HG02938 (cell line): Measurements from ENCODE around the gene TTLL7.
"Not testable (repeated sequence)": the region's sequence is repeated elsewhere in the genome, so short reads cannot be mapped to it uniquely, and the experiment has no call there.

Source experiments
- ATAC-seq: cut with Tn5 transposase; IDR thresholded peaks from one replicate; pipeline ENCODE4 v1.9.1; 2021; ENCODE audit warnings: mild to moderate bottlenecking, moderate library complexity; ENCODE audit not compliant: unreplicated experiment

The TTLL7 gene

GRCh38 chr1:83932693-83933092 lies 66.2 kb downstream of the TTLL7 start:
- no peak for ATAC-seq

- ATAC-seq = no peak
Observed at GRCh38 chr1:83932281-83932680, 66.7 kb downstream of the TTLL7 start.

GRCh38 chr1:83931658-83932253 lies 67.2 kb downstream of the TTLL7 start:
- peak; percentile 83 for ATAC-seq

- ATAC-seq = no peak
Observed at GRCh38 chr1:83929184-83929583, 69.7 kb downstream of the TTLL7 start.

- ATAC-seq = no peak
Observed at GRCh38 chr1:83928396-83928795, 70.5 kb downstream of the TTLL7 start.

DNA sequence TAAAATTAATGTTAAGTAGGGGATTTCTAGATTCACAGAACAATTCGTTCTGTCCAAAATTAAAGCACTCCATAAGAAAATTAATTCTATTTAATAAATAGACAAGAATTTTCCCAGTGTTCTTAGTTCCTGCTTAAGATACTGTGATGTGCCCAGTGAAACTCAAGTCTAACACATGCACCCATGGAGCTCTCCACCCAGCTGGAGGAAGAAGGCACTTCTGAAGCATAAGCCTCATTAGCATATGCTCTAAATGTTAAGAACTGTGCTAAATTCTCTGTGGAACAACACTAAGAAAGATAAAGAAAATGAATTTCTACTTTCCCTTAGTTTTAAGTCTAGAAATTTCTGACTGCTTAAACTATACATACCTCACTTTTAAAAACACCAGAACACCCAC lies 71.2 kb downstream of the TTLL7 start:
- no peak for ATAC-seq

DNA sequence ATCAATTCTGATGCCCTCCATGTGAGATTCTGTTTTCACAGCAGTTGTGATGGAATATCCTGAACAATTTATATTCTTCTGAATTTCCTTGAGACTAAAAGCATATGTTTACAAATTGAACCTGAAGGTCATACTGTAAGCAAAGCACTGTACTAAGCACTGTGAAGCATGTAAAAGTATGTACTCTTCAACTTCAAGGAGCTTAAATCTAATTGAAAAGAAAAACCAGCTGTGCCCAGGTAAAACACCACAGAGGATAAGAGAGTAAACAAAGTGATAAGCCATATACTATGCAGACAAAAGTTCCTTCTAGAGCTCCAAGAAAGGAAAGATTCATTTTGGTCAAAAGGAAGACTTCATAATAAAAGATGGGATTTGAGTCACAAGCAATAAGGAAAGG lies 71.9 kb downstream of the TTLL7 start:
- ATAC-seq = no peak

GRCh38 chr1:83923553-83923952 lies 75.4 kb downstream of the TTLL7 start:
- ATAC-seq = no peak

- ATAC-seq = no peak
Observed at GRCh38 chr1:83922431-83922830, 76.5 kb downstream of the TTLL7 start.

DNA sequence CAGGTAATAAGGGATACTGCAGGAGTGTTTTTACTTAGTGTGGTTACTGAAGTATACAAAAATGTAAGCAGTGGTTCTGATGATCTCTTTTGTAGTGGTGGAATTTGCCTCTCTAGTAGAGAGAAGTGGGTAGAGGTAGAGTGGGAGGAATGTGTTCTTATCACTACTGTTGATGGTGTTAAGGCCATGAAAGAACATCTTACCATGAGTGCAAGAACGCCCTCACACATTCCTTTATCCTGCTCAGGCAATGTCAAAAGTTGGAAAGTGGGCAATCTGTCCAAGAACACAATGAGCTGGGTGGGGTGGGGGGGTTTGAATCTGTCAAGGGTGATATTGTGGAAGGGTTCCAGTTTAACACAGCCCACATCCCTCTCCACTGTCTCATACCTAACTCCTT lies 78.6 kb downstream of the TTLL7 start:
- no peak for ATAC-seq

GRCh38 chr1:83919872-83920271 lies 79.1 kb downstream of the TTLL7 start:
- ATAC-seq = no peak

- no peak for ATAC-seq
Observed at GRCh38 chr1:83918688-83919285, 80.1 kb downstream of the TTLL7 start.

GRCh38 chr1:83917959-83918358 lies 81.0 kb downstream of the TTLL7 start:
- no peak for ATAC-seq

DNA sequence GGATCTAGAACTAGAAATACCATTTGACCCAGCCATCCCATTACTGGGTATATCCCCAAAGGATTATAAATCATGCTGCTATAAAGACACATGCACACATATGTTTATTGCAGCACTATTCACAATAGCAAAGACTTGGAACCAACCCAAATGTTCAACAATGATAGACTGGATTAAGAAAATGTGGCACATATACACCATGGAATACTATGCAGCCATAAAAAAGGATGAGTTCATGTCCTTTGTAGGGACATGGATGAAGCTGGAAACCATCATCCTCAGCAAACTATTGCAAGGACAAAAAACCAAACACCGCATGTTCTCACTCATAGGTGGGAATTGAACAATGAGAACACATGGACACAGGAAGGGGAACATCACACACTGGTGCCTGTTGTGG lies 82.8 kb downstream of the TTLL7 start:
- not testable (repeated sequence) for ATAC-seq

DNA sequence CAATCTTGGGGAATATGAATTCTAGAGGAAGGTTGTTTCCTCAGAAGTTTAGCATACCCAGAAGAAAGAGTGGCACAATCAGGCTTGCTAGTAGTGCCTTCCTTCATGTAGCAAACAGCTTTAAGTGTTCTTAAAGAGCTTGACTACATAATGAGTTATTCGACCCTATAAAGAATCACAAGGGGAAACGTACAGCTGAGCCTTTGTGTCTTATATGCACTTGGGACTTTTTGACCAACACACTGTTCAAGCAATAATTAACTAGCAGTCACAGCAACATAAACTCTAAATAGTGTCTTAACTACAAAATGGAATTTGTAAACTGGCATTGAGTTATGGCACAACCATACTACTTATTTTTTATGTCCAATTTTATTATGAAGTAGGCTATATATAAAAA lies 86.1 kb downstream of the TTLL7 start:
- no peak for ATAC-seq

DNA sequence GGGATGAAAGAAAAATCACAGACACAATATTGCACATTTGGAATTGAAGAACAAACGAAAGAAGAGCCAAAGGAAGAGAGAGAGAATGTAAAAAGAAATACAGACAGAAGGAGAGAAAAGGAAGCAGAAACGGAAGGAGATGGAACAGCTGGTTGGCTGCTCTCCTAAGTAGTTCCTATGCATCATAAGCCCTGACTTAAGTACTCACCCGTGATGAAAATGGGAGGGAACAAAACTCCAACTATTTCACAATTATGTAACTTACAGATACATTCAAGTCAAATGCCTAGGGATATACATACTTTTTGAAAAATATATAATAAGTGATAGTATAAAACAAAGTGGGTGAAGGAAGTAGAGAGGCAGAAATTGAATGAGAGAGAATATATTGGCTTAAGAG lies 88.5 kb downstream of the TTLL7 start:
- ATAC-seq = no peak

GRCh38 chr1:83909687-83910086 lies 89.2 kb downstream of the TTLL7 start:
- no peak for ATAC-seq

DNA sequence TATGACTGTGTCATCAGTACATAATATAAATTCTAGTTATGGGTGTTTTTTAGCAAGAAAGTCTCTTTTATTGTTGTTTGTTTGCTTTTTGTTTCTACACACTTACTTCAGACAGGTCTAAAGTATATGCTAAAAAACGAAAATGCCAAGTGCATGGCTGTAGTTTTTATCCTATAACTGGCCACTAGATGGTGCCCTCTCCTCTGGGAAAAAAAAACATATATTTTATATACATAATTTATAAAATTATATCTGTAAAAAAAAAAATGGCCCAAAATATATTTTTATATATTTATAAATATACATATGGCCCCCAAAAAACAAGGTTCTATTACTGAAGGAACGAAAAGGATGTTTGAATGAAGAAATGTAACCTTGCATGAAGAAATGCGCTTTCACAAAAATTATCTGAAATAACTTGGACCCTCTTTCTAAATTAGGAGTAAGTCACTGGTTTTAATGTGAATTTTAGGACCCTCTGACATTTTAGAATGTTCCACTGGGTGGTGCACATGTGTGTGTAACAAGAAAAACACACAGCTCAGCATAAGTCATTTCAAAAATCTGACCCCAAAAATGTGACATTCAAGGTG lies 93.5 kb downstream of the TTLL7 start:
- ATAC-seq = no peak

- ATAC-seq = no peak
Observed at GRCh38 chr1:83901547-83902155, 97.3 kb downstream of the TTLL7 start.

- no peak for ATAC-seq
Observed at GRCh38 chr1:83900524-83900923, 98.4 kb downstream of the TTLL7 start.

GRCh38 chr1:83897516-83897915 lies 101.4 kb downstream of the TTLL7 start:
- no peak for ATAC-seq

GRCh38 chr1:83896299-83896698 lies 102.6 kb downstream of the TTLL7 start:
- no peak for ATAC-seq
